Measurements from ENCODE around the gene CIDEB. TPM values are rescaled to one million over a fixed set of nuclear protein-coding genes. Genes with fewer than 3 reads are reported as not detected.
A peak's percentile ranks its signal among the peaks of the same experiment; 100 is the strongest.

Gene CIDEB
- total and polyA plus RNA-seq, 9 of the 15 experiments (the other 6 are each of a cell fraction or from before 2014, with no cell fraction given), result 0.03 to 0.35 (median 0.09) TPM; not detected in 3

DNA sequence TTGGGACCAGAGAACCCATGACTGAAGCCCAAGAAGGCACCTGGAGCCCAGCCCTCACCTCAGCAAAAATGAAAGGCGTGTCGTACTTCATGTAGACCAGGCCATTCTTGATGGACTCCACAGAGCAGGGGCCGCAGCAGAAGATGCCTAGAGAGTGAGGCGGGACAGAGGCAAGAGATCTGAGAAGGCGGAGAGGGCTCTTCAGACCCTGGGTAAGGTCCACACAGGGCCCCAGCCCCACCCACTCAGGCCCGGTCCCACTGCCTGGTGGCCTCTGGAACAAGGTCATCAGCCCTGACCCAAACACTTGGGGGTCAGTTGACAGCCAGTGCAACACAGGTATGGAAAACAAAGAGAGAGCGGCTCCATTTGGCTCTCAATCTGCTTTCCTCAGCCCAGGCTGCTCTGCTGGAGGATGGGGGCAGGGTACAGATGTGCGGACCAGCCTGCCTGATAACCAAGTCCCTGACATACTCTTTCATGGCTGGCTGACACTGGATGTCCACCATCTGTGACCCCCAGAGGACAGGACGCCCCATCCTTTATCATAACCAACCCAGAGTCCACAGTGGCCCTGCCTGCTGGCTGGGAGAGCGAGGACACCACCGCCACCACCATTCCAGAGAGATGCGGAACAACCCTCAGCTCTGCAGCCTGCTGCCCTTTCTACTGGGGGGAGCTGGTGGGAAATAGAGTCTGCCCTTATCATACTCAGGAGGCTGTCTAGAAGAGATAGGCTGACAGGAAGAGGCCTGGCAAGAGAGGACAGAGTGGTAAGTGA, 51.7 kb downstream of the CIDEB start (continued):
- TF ChIP-seq, protein P1, sequence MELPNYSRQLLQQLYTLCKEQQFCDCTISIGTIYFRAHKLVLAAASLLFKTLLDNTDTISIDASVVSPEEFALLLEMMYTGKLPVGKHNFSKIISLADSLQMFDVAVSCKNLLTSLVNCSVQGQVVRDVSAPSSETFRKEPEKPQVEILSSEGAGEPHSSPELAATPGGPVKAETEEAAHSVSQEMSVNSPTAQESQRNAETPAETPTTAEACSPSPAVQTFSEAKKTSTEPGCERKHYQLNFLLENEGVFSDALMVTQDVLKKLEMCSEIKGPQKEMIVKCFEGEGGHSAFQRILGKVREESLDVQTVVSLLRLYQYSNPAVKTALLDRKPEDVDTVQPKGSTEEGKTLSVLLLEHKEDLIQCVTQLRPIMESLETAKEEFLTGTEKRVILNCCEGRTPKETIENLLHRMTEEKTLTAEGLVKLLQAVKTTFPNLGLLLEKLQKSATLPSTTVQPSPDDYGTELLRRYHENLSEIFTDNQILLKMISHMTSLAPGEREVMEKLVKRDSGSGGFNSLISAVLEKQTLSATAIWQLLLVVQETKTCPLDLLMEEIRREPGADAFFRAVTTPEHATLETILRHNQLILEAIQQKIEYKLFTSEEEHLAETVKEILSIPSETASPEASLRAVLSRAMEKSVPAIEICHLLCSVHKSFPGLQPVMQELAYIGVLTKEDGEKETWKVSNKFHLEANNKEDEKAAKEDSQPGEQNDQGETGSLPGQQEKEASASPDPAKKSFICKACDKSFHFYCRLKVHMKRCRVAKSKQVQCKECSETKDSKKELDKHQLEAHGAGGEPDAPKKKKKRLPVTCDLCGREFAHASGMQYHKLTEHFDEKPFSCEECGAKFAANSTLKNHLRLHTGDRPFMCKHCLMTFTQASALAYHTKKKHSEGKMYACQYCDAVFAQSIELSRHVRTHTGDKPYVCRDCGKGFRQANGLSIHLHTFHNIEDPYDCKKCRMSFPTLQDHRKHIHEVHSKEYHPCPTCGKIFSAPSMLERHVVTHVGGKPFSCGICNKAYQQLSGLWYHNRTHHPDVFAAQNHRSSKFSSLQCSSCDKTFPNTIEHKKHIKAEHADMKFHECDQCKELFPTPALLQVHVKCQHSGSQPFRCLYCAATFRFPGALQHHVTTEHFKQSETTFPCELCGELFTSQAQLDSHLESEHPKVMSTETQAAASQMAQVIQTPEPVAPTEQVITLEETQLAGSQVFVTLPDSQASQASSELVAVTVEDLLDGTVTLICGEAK (IDR thresholded peaks at IDR 0.05), result no peak
- TF ChIP-seq, protein P1 (CRISPR knock-in tag; IDR thresholded peaks at IDR 0.05), result no peak
- TF ChIP-seq ZNF444 (CRISPR knock-in tag; IDR thresholded peaks at IDR 0.05) (no peak), FUS (optimal IDR thresholded peaks at IDR 0.05; ENCODE audit: low read depth, low read length) (no peak), RBM39 (optimal IDR thresholded peaks at IDR 0.05; ENCODE audit: low read depth, low read length) (no peak), RAD51 (IDR thresholded peaks at IDR 0.05; ENCODE audit: borderline replicate concordance, low read depth) (no peak), ZNF445 (CRISPR knock-in tag; IDR thresholded peaks at IDR 0.05; ENCODE audit: low read depth) (no peak), POLR3A (IDR thresholded peaks at IDR 0.05; ENCODE audit: borderline replicate concordance, extremely low read depth, insufficient read depth, insufficient read length) (no peak), ATF7 (IDR thresholded peaks at IDR 0.05) (no peak), BACH1 (tag; IDR thresholded peaks at IDR 0.05) (no peak), LARP7 (IDR thresholded peaks at IDR 0.05) (no peak), GABPB1 (CRISPR knock-in tag; IDR thresholded peaks at IDR 0.05) (no peak), ZNF174 (CRISPR knock-in tag; IDR thresholded peaks at IDR 0.05) (no peak)
- TF ChIP-seq, protein P2, sequence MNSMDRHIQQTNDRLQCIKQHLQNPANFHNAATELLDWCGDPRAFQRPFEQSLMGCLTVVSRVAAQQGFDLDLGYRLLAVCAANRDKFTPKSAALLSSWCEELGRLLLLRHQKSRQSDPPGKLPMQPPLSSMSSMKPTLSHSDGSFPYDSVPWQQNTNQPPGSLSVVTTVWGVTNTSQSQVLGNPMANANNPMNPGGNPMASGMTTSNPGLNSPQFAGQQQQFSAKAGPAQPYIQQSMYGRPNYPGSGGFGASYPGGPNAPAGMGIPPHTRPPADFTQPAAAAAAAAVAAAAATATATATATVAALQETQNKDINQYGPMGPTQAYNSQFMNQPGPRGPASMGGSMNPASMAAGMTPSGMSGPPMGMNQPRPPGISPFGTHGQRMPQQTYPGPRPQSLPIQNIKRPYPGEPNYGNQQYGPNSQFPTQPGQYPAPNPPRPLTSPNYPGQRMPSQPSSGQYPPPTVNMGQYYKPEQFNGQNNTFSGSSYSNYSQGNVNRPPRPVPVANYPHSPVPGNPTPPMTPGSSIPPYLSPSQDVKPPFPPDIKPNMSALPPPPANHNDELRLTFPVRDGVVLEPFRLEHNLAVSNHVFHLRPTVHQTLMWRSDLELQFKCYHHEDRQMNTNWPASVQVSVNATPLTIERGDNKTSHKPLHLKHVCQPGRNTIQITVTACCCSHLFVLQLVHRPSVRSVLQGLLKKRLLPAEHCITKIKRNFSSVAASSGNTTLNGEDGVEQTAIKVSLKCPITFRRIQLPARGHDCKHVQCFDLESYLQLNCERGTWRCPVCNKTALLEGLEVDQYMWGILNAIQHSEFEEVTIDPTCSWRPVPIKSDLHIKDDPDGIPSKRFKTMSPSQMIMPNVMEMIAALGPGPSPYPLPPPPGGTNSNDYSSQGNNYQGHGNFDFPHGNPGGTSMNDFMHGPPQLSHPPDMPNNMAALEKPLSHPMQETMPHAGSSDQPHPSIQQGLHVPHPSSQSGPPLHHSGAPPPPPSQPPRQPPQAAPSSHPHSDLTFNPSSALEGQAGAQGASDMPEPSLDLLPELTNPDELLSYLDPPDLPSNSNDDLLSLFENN (IDR thresholded peaks at IDR 0.05; ENCODE audit: low read depth in 2 of 2, low read length in 2 of 2), result peak in 1 of 2 experiments; percentile 67; a peak in 1 of 4 replicates
- TF ChIP-seq, protein P3, sequence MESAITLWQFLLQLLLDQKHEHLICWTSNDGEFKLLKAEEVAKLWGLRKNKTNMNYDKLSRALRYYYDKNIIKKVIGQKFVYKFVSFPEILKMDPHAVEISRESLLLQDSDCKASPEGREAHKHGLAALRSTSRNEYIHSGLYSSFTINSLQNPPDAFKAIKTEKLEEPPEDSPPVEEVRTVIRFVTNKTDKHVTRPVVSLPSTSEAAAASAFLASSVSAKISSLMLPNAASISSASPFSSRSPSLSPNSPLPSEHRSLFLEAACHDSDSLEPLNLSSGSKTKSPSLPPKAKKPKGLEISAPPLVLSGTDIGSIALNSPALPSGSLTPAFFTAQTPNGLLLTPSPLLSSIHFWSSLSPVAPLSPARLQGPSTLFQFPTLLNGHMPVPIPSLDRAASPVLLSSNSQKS (CRISPR knock-in tag; IDR thresholded peaks at IDR 0.05), result no peak

Data from K562 (cell line).